H1 (cell line): Measurements from ENCODE around the gene MRM2. TPM values are rescaled to one million over a fixed set of nuclear protein-coding genes. Genes with fewer than 3 reads are reported as not detected.

Experiments
- CTCF ChIP-seq, 3 experiments: IDR thresholded peaks; 1 replicate in 2 of 3; 2 replicates in 1 of 3; pipeline versions ENCODE4 v1.5.1 to v1.6.1; 2011; ENCODE audit warnings: low read length in 3 of 3, mild to moderate bottlenecking in 3 of 3, inconsistent platforms in 2 of 3, low read depth in 1 of 3, moderate library complexity in 1 of 3; ENCODE audit not compliant: insufficient read depth in 1 of 3; ENCODE audit errors: control extremely low read depth in 1 of 3
- EGR1 ChIP-seq: IDR thresholded peaks from 2 replicates; pipeline ENCODE4 v1.6.1; 2011; ENCODE audit warnings: low read depth, low read length, borderline replicate concordance
- RXRA ChIP-seq: IDR thresholded peaks from 2 replicates; pipeline ENCODE4 v1.6.1; 2011; ENCODE audit warnings: low read depth, mild to moderate bottlenecking, low read length, moderate library complexity; ENCODE audit not compliant: insufficient read depth
- SIRT6 ChIP-seq: IDR thresholded peaks from one replicate; pipeline ENCODE4 v1.7.1; 2012; ENCODE audit warnings: low read length, inconsistent platforms
- SIX5 ChIP-seq: IDR thresholded peaks from 2 replicates; pipeline ENCODE4 v1.6.1; 2011; ENCODE audit warnings: mild to moderate bottlenecking, low read depth, low read length
- polyA plus RNA-seq, 7 experiments: library from polyadenylated mRNA; depleted of rRNA in 3 of 7; stranded (reverse) in 5 of 7; unstranded in 2 of 7; fragments of >200 nt in 5 of 7; fragments of 200-250 nt in 2 of 7; gene quantifications; 1 replicate in 5 of 7; 2 replicates in 1 of 7; 4 replicates in 1 of 7; pipeline versions ENCODE4 v1.2.1 to v1.2.3, GENCODE V29; 2011 to 2013; ENCODE audit warnings: missing spikeins in 2 of 7, mixed read lengths in 2 of 7
- total RNA-seq: library from RNA; stranded (reverse); fragmentation: NEBNext Ultra II Directional; extraction: Animal tissue kit (Norgen Biotek cat#: 25700); gene quantifications from 2 replicates; pipeline ENCODE4 v1.2.1, GENCODE V29; 2021

The MRM2 gene
- total and polyA plus RNA-seq, 2 of the 8 experiments (the other 6 are each of a cell fraction or from before 2014, with no cell fraction given): 17.2 to 38.6 TPM

GRCh38 chr7:2191016-2191415 is 51.0 kb downstream of the MRM2 start (continued):
- no peak for TF ChIP-seq SIX5
- no peak for TF ChIP-seq EGR1
- TF ChIP-seq SIRT6: no peak
- TF ChIP-seq RXRA: no peak
- no peak for TF ChIP-seq CTCF (IDR thresholded peaks at IDR 0.05; ENCODE audit: control extremely low read depth in 1 of 3, insufficient read depth in 1 of 3, low read depth in 1 of 3, low read length in 3 of 3)
